NB4 (cell line): ENCODE measurements around the gene TARS1.
A peak's percentile ranks its signal among the peaks of the same experiment; 100 is the strongest.

Experiments used
- DNase-seq: peaks from one replicate; pipeline ENCODE4 v3.0.0; 2010; ENCODE audit warnings: low read depth
- H3K4me3 ChIP-seq: one replicate; pipeline ENCODE4 v1.5.1; 2011; ENCODE audit warnings: mild to moderate bottlenecking, low read depth, low read length, moderate library complexity
- CTCF ChIP-seq: IDR thresholded peaks from one replicate; pipeline ENCODE4 v1.5.1; 2012; ENCODE audit warnings: low read depth, low read length
- MAX ChIP-seq: IDR thresholded peaks from 2 replicates; pipeline ENCODE4 v1.6.1; 2011; ENCODE audit warnings: low read depth, low read length
- MYC ChIP-seq: IDR thresholded peaks from 2 replicates; pipeline ENCODE4 v1.6.1; 2011; ENCODE audit warnings: low read depth, low read length
- POLR2A ChIP-seq: IDR thresholded peaks from 2 replicates; pipeline ENCODE4 v1.6.1; 2011; ENCODE audit warnings: mild to moderate bottlenecking; ENCODE audit not compliant: insufficient read length; ENCODE audit errors: extremely low read depth

The TARS1 gene

DNA sequence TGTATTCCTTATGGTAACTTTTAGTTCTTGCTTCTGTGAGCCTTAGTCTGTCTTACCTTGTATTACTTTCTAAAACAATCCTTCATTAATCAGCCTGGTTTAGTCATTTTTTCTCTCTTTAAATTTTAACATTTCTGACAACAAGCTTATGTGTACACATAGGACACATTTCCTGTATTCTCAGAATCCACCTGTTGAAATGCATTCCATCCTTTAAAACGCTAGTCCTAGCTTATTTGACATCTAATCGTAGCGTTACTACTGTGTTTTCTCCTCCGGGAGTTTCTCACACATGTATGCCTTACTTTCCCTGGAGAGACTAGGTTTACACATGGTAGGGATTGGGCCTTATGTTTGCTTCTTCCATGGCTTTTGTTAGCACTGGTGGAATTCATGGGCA lies 3.8 kb downstream of the TARS1 start:
- TF ChIP-seq MYC (no peak), MAX (no peak), CTCF (no peak), POLR2A (no peak)
- H3K4me3 ChIP-seq = peak overlapping the region; percentile 39
- no peak for DNase-seq

- TF ChIP-seq POLR2A (no peak), MYC (no peak), MAX (no peak), CTCF (no peak)
- DNase-seq = no peak
- H3K4me3 ChIP-seq = no peak overlapping the region
Measured at GRCh38 chr5:33445798-33446197, 5.0 kb downstream of the TARS1 start.

DNA sequence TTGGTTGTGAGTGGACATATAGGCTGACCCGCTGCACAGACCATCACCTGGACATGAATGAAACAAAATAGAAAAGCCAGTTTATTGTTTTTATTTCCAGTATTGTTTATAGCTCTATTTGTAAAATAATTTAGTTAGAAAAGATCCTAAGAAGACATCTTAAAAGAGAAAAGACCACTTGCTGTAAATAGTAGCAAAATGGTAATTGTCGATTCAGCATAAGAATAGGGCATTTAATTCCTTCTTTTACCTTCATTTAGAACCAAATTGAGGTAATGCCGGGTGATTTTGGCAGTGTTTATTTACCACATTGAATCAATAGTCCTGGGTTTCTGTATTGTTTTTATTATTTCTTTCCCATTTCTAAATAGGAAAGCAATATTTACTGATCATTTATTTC lies 7.4 kb downstream of the TARS1 start:
- DNase-seq = no peak
- TF ChIP-seq MAX = no peak
- no peak for TF ChIP-seq MYC
- no peak overlapping the region for H3K4me3 ChIP-seq

DNA sequence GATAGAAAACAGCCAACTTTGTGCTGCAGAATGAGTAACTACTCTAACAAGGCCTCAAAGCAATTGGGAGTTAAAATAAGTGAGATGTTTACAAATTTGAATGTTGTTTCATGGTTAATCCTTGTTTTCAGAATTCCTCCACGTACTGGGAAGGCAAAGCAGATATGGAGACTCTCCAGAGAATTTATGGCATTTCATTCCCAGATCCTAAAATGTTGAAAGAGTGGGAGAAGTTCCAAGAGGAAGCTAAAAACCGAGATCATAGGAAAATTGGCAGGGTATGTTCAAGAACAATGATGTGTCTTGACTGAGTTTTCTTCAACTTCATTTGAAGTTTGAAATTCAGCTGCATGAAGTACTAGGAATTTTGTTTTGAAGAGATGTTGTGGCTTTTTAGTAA lies 16.4 kb downstream of the TARS1 start:
- no peak for DNase-seq
- H3K4me3 ChIP-seq = no peak overlapping the region
- TF ChIP-seq POLR2A = no peak
- TF ChIP-seq MYC = no peak
- no peak for TF ChIP-seq MAX
- no peak for TF ChIP-seq CTCF

GRCh38 chr5:33457817-33458216 lies 17.1 kb downstream of the TARS1 start:
- DNase-seq = no peak
- TF ChIP-seq MAX = no peak
- TF ChIP-seq POLR2A = no peak
- TF ChIP-seq CTCF = no peak
- TF ChIP-seq MYC = no peak
- H3K4me3 ChIP-seq = no peak overlapping the region

- no peak for DNase-seq
- TF ChIP-seq POLR2A = no peak
- no peak for TF ChIP-seq CTCF
- TF ChIP-seq MYC = no peak
- no peak for TF ChIP-seq MAX
- H3K4me3 ChIP-seq = no peak overlapping the region
Measured at GRCh38 chr5:33460210-33460609, 19.4 kb downstream of the TARS1 start.
